PC-3 (cell line): ENCODE results near the gene PTPRD. TPM values are rescaled to one million over a fixed set of nuclear protein-coding genes. Genes with fewer than 3 reads are reported as not detected.

ENCODE experiments used
- ATAC-seq: fragments of 200-7000 bp; cut with Tn5 transposase; 2 replicates; pipeline ENCODE4 v1.9.1; 2020; ENCODE audit warnings: mild to moderate bottlenecking, moderate library complexity
- BruUV-seq: library from RNA; stranded (reverse); fragments of 400-500 nt; replicated peaks from 2 replicates; lab custom pipeline; 2021; lab: Mats Ljungman, UMichigan
- CTCF ChIA-PET: fragments of 300-600 bp; sonication (Branson Sonifier 250); formaldehyde crosslinking; loops from one replicate; lab custom pipeline; 2022; ENCODE audit warnings: antibody characterized with exemption; lab: Charles Lee
- POLR2A ChIA-PET: fragments of 300-600 bp; sonication (Branson Sonifier 250); formaldehyde crosslinking; loops from one replicate; lab custom pipeline; 2022; ENCODE audit warnings: antibody characterized with exemption; ENCODE audit not compliant: unreplicated experiment; lab: Charles Lee
- DNase-seq: peaks from one replicate; pipeline ENCODE4 v3.0.0-alpha.2; 2015
- H2AFZ ChIP-seq: fragments of 300-600 bp; sonication (generic); 2 replicates; pipeline ENCODE4 v1.6.0; 2016; ENCODE audit warnings: antibody characterized with exemption, low read length
- H3F3A ChIP-seq: fragments of 300-600 bp; sonication (generic); one replicate; pipeline ENCODE4 v1.6.0; 2017; ENCODE audit warnings: antibody characterized with exemption, low read length, control low read depth, mild to moderate bottlenecking; ENCODE audit not compliant: unreplicated experiment
- H3K27ac ChIP-seq: fragments of 300-600 bp; sonication (generic); 2 replicates; pipeline ENCODE4 v1.5.1; 2016; ENCODE audit warnings: mild to moderate bottlenecking, low read length
- H3K27me3 ChIP-seq: fragments of 300-600 bp; sonication (generic); 2 replicates; pipeline ENCODE4 v1.6.1; 2016; ENCODE audit warnings: low read length, mixed read lengths
- H3K36me3 ChIP-seq: fragments of 300-600 bp; sonication (generic); 2 replicates; pipeline ENCODE4 v1.6.1; 2016; ENCODE audit warnings: low read depth, mixed run types, low read length, mixed read lengths
- H3K4me1 ChIP-seq: fragments of 300-600 bp; sonication (generic); 2 replicates; pipeline ENCODE4 v1.5.1; 2016; ENCODE audit warnings: low read length; ENCODE audit not compliant: insufficient read depth
- H3K4me2 ChIP-seq: fragments of 300-600 bp; sonication (generic); 2 replicates; pipeline ENCODE4 v1.6.0; 2016; ENCODE audit warnings: low read length
- H3K4me3 ChIP-seq: fragments of 300-600 bp; sonication (generic); 2 replicates; pipeline ENCODE4 v1.5.1; 2016; ENCODE audit warnings: mild to moderate bottlenecking, low read length, mixed read lengths
- H3K79me2 ChIP-seq: fragments of 300-600 bp; sonication (generic); 2 replicates; pipeline ENCODE4 v1.6.1; 2017; ENCODE audit warnings: low read length, mixed read lengths
- H3K9ac ChIP-seq: fragments of 300-600 bp; sonication (generic); 2 replicates; pipeline ENCODE4 v1.6.0; 2016; ENCODE audit warnings: mild to moderate bottlenecking, low read length
- H3K9me2 ChIP-seq: fragments of 300-600 bp; sonication (generic); replicated peaks from 2 replicates; pipeline ENCODE4 v1.6.1; 2016; ENCODE audit warnings: mixed run types, low read length, mixed read lengths
- H3K9me3 ChIP-seq: fragments of 300-600 bp; sonication (generic); 2 replicates; pipeline ENCODE4 v1.6.1; 2016; ENCODE audit warnings: low read length, mixed read lengths
- H4K20me1 ChIP-seq: fragments of 300-600 bp; sonication (generic); 2 replicates; pipeline ENCODE4 v1.6.1; 2016; ENCODE audit warnings: low read length, mixed read lengths
- EZH2 ChIP-seq: fragments of 300-600 bp; sonication (generic); IDR thresholded peaks from one replicate; pipeline ENCODE4 v1.6.1; 2017; ENCODE audit warnings: antibody characterized with exemption, mild to moderate bottlenecking, low read length; ENCODE audit not compliant: unreplicated experiment
- EZH2phosphoT487 ChIP-seq: fragments of 300-600 bp; sonication (generic); IDR thresholded peaks from 2 replicates; pipeline ENCODE4 v1.6.1; 2018; ENCODE audit warnings: mild to moderate bottlenecking, antibody characterized with exemption, low read length, borderline replicate concordance
- intact Hi-C: fragments of 100-400 bp; cut with micrococcal nuclease; formaldehyde crosslinking; loops from 2 replicates; pipeline ENCODE4 v1.9.0; 2023
- total RNA-seq: library from RNA; depleted of rRNA; stranded (reverse); fragments of >200 nt; gene quantifications from 2 replicates; pipeline ENCODE4 v1.2.3, GENCODE V29; 2014
- TF ChIP-seq, protein P1 (sequence below): fragments of 300-600 bp; sonication (generic); conservative IDR thresholded peaks from 2 replicates; pipeline ENCODE4 v1.5.1; 2017; ENCODE audit warnings: antibody characterized with exemption, low read depth, mild to moderate bottlenecking, low read length

The PTPRD gene
- total RNA-seq, 1 experiment from 2014 or later, result not detected

GRCh38 chr9:8287970-8288369, 2324.8 kb downstream of the PTPRD start:
- Histone ChIP-seq H3K4me2 (no peak overlapping the region), H3K27ac (no peak overlapping the region), H3K4me3 (no peak overlapping the region), H3K9ac (no peak overlapping the region), H3K79me2 (no peaks in the 10 kb centered on the region), H3K36me3 (no peaks in the 10 kb centered on the region), H3K9me2 (no peaks in the 10 kb centered on the region), H3K9me3 (no peaks in the 10 kb centered on the region), H3F3A (no peaks in the 10 kb centered on the region), H3K4me1 (no peaks in the 10 kb centered on the region), H2AFZ (no peak overlapping the region), H4K20me1 (no peaks in the 10 kb centered on the region), H3K27me3 (no peaks in the 10 kb centered on the region)
- DNase-seq (no peak), ATAC-seq (no peak)
- TF ChIP-seq EZH2, result no peak
- no peak for TF ChIP-seq EZH2phosphoT487
- no TSS peak for BruUV-seq
- intact Hi-C loops, result no loop called here
- ChIA-PET CTCF (no interaction called here), POLR2A (no interaction called here)

DNA sequence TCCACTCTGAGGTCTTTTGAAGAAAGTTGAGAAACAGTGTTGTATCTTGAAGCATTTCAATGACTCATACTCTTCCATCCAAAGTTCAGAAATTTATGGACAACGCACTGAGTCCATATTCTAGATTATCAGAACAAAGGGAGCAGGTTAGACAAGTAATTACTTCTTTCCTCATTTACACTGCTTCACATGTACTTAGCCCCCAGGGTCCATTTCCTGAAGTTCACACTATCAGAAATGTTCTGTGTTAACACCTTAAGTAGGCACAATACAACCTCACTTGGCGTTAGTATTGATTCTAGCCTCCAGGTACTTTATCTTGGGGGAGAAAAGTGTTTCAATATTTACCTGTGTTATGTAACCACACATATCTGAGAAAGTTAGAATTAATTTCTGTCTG, 2325.3 kb downstream of the PTPRD start:
- no peak overlapping the region for H3K4me3 ChIP-seq
- no TSS peak for BruUV-seq
- CTCF ChIA-PET, result no interaction called here
- no peaks in the 10 kb centered on the region for H3K9me2 ChIP-seq
- no peak overlapping the region for H3K4me2 ChIP-seq
- TF ChIP-seq EZH2, result no peak
- H2AFZ ChIP-seq, result no peak overlapping the region
- H4K20me1 ChIP-seq, result no peaks in the 10 kb centered on the region
- POLR2A ChIA-PET, result no interaction called here
- H3K36me3 ChIP-seq, result no peaks in the 10 kb centered on the region
- intact Hi-C loops, result no loop called here
- ATAC-seq, result no peak
- H3K27me3 ChIP-seq, result no peaks in the 10 kb centered on the region
- H3K9ac ChIP-seq, result no peak overlapping the region
- H3K9me3 ChIP-seq, result no peaks in the 10 kb centered on the region
- no peaks in the 10 kb centered on the region for H3K79me2 ChIP-seq
- no peak overlapping the region for H3K27ac ChIP-seq
- no peak for DNase-seq
- H3F3A ChIP-seq, result no peaks in the 10 kb centered on the region
- H3K4me1 ChIP-seq, result no peaks in the 10 kb centered on the region

DNA sequence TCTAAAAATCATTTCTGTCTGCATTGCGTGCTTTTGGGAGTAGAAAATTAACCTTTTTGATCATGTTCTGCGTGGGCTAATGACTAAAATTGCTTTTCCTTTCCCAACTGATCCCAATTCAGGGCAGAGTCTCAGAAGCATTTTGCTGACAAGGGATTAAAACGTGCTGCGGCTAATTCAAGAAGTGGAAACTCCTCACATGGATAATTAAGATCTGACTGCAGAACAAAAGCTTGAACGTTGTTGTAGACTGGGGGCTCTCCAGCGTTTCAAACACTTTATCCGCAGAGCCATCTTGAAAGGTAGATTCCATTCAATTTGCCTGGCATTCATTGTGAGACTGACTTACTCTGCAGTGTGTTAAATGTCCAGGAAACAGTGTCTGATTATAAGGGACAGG, 2327.9 kb downstream of the PTPRD start:
- Histone ChIP-seq H3K36me3 (no peaks in the 10 kb centered on the region), H4K20me1 (no peaks in the 10 kb centered on the region), H3K9ac (no peak overlapping the region), H3K9me3 (no peaks in the 10 kb centered on the region), H3F3A (no peaks in the 10 kb centered on the region), H3K4me1 (no peaks in the 10 kb centered on the region), H3K79me2 (no peaks in the 10 kb centered on the region), H3K4me2 (no peak overlapping the region), H3K27ac (no peak overlapping the region), H3K9me2 (no peaks in the 10 kb centered on the region), H2AFZ (no peak overlapping the region), H3K4me3 (no peak overlapping the region), H3K27me3 (no peaks in the 10 kb centered on the region)
- ATAC-seq (no peak), DNase-seq (no peak)
- POLR2A ChIA-PET, result no interaction called here
- TF ChIP-seq, protein P1, sequence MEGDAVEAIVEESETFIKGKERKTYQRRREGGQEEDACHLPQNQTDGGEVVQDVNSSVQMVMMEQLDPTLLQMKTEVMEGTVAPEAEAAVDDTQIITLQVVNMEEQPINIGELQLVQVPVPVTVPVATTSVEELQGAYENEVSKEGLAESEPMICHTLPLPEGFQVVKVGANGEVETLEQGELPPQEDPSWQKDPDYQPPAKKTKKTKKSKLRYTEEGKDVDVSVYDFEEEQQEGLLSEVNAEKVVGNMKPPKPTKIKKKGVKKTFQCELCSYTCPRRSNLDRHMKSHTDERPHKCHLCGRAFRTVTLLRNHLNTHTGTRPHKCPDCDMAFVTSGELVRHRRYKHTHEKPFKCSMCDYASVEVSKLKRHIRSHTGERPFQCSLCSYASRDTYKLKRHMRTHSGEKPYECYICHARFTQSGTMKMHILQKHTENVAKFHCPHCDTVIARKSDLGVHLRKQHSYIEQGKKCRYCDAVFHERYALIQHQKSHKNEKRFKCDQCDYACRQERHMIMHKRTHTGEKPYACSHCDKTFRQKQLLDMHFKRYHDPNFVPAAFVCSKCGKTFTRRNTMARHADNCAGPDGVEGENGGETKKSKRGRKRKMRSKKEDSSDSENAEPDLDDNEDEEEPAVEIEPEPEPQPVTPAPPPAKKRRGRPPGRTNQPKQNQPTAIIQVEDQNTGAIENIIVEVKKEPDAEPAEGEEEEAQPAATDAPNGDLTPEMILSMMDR, result no peak
- TF ChIP-seq EZH2phosphoT487 (no peak), EZH2 (no peak)
- intact Hi-C loops, result no loop called here
- CTCF ChIA-PET, result no interaction called here
- BruUV-seq, result no TSS peak

DNA sequence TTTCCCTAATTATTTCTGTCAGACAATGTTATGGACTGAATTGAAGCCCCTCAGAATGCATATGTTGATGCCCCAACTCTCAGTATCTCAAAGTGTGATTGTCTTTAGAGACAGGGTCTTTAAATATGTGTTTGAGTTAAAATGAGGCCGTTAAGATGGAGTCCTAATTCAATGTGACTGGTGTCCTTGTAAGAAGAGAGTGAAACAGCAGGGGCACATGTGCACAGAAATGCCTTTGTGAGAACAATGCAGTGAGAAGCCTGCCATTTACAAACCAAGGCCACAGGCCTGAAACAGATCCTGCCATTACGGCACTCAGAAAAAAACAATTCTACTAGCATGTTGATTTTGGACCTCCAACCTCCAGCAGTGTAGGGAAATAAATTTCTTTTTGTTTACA, 2330.3 kb downstream of the PTPRD start:
- Histone ChIP-seq H2AFZ (no peak overlapping the region), H3F3A (no peaks in the 10 kb centered on the region), H4K20me1 (no peaks in the 10 kb centered on the region), H3K9me2 (no peaks in the 10 kb centered on the region), H3K4me3 (no peak overlapping the region), H3K4me1 (no peaks in the 10 kb centered on the region), H3K27ac (no peak overlapping the region), H3K27me3 (no peaks in the 10 kb centered on the region), H3K36me3 (no peaks in the 10 kb centered on the region), H3K9me3 (no peaks in the 10 kb centered on the region), H3K79me2 (no peaks in the 10 kb centered on the region), H3K9ac (no peak overlapping the region), H3K4me2 (no peak overlapping the region)
- intact Hi-C loops, result no loop called here
- ATAC-seq (no peak), DNase-seq (no peak)
- no TSS peak for BruUV-seq
- TF ChIP-seq EZH2phosphoT487 (no peak), EZH2 (no peak)
- TF ChIP-seq, protein P1, result no peak
- CTCF ChIA-PET, result no interaction called here
- POLR2A ChIA-PET, result no interaction called here
